GM12873 (cell line): ENCODE data around the gene TNF.
A peak's percentile ranks its signal among the peaks of the same experiment; 100 is the strongest.

Experiments used
- CTCF ChIP-seq: IDR thresholded peaks from 2 replicates; pipeline ENCODE4 v1.5.1; 2012; ENCODE audit warnings: low read depth, mild to moderate bottlenecking, moderate library complexity, low read length, control low read depth; ENCODE audit not compliant: insufficient read depth; ENCODE audit errors: missing control alignments

TNF gene

GRCh38 chr6:31587791-31588777, 12.7 kb downstream of the TNF start:
- no peak for TF ChIP-seq CTCF

- no peak for TF ChIP-seq CTCF
Measured at GRCh38 chr6:31588871-31589650, 13.7 kb downstream of the TNF start.

- no peak for TF ChIP-seq CTCF
Measured at GRCh38 chr6:31592396-31592771, 17.0 kb downstream of the TNF start.

GRCh38 chr6:31597006-31597405, 21.6 kb downstream of the TNF start:
- TF ChIP-seq CTCF, result peak; percentile 74

GRCh38 chr6:31607317-31607716, 32.0 kb downstream of the TNF start:
- no peak for TF ChIP-seq CTCF

GRCh38 chr6:31609519-31610406, 34.4 kb downstream of the TNF start:
- no peak for TF ChIP-seq CTCF
